PC-9 (cell line): ENCODE measurements around the gene HDDC3. TPM values are rescaled to one million over a fixed set of nuclear protein-coding genes. Genes with fewer than 3 reads are reported as not detected.
A peak's percentile ranks its signal among the peaks of the same experiment; 100 is the strongest.

Experiments
- BruUV-seq: library from RNA; stranded (reverse); fragments of 400-500 nt; replicated peaks from 2 replicates; lab custom pipeline; 2021; lab: Mats Ljungman, UMichigan
- CTCF ChIA-PET: fragments of 300-600 bp; sonication (Branson Sonifier 250); formaldehyde crosslinking; loops from one replicate; lab custom pipeline; 2022; ENCODE audit warnings: antibody characterized with exemption; lab: Charles Lee
- POLR2A ChIA-PET: fragments of 300-600 bp; sonication (Branson Sonifier 250); formaldehyde crosslinking; loops from one replicate; lab custom pipeline; 2022; ENCODE audit warnings: antibody characterized with exemption; ENCODE audit not compliant: unreplicated experiment; lab: Charles Lee
- DNase-seq, 2 experiments: peaks; one replicate each; pipeline versions ENCODE4 v3.0.0 to v3.0.0-alpha.2; 2015 to 2022; ENCODE audit warnings: mixed read lengths in 1 of 2
- H2AFZ ChIP-seq: fragments of 200-600 bp; sonication (generic); 2 replicates; pipeline ENCODE4 v1.8.1; 2017; ENCODE audit warnings: antibody characterized with exemption
- H3F3A ChIP-seq: fragments of 200-600 bp; sonication (generic); 2 replicates; pipeline ENCODE4 v1.8.1; 2017; ENCODE audit warnings: antibody characterized with exemption, mild to moderate bottlenecking, low read depth; ENCODE audit not compliant: insufficient read depth
- H3K27ac ChIP-seq: fragments of 200-600 bp; sonication (generic); 2 replicates; pipeline ENCODE4 v1.6.1; 2016; ENCODE audit warnings: mixed run types
- H3K27me3 ChIP-seq: fragments of 200-600 bp; sonication (generic); 2 replicates; pipeline ENCODE4 v1.6.1; 2016; ENCODE audit warnings: low read depth, mixed run types; ENCODE audit not compliant: insufficient read depth
- H3K36me3 ChIP-seq: fragments of 200-600 bp; sonication (generic); 2 replicates; pipeline ENCODE4 v1.6.1; 2016; ENCODE audit warnings: low read depth, mixed run types
- H3K4me1 ChIP-seq: fragments of 200-600 bp; sonication (generic); replicated peaks from 2 replicates; pipeline ENCODE4 v1.6.1; 2016; ENCODE audit warnings: mixed run types; ENCODE audit not compliant: insufficient read depth
- H3K4me2 ChIP-seq: fragments of 200-600 bp; sonication (generic); 2 replicates; pipeline ENCODE4 v1.6.1; 2017; ENCODE audit warnings: mixed run types
- H3K4me3 ChIP-seq: fragments of 200-600 bp; sonication (generic); 2 replicates; pipeline ENCODE4 v1.6.1; 2016; ENCODE audit warnings: mixed run types
- H3K79me2 ChIP-seq: fragments of 200-600 bp; sonication (generic); 2 replicates; pipeline ENCODE4 v1.6.1; 2017; ENCODE audit warnings: low read depth, mixed run types
- H3K9me2 ChIP-seq: fragments of 200-600 bp; sonication (generic); 2 replicates; pipeline ENCODE4 v1.8.1; 2017; ENCODE audit warnings: mild to moderate bottlenecking; ENCODE audit not compliant: insufficient read depth
- H3K9me3 ChIP-seq: fragments of 200-600 bp; sonication (generic); 2 replicates; pipeline ENCODE4 v1.8.1; 2016; ENCODE audit warnings: low read depth; ENCODE audit not compliant: insufficient read depth
- H4K20me1 ChIP-seq: fragments of 200-600 bp; sonication (generic); 2 replicates; pipeline ENCODE4 v1.8.1; 2017; ENCODE audit not compliant: insufficient read depth
- CTCF ChIP-seq: fragments of 200-600 bp; sonication (generic); conservative IDR thresholded peaks from 2 replicates; pipeline ENCODE4 v1.6.1; 2017; ENCODE audit warnings: mixed run types, antibody characterized with exemption, mild to moderate bottlenecking, moderate library complexity
- EZH2 ChIP-seq: fragments of 200-600 bp; sonication (generic); IDR thresholded peaks from 2 replicates; pipeline ENCODE4 v1.8.0; 2017; ENCODE audit warnings: antibody characterized with exemption, low read depth
- intact Hi-C: fragments of 100-400 bp; cut with micrococcal nuclease; formaldehyde crosslinking; loops from one replicate; pipeline ENCODE4 v1.10.0; 2022; ENCODE audit not compliant: unreplicated experiment
- total RNA-seq: library from RNA; stranded (reverse); gene quantifications from 2 replicates; pipeline ENCODE4 v1.2.3, GENCODE V29; 2021

Gene HDDC3
- total RNA-seq, 1 experiment from 2014 or later: 18.1 TPM

- Histone ChIP-seq H3K27me3 (no peaks in the 10 kb centered on the region), H3K9me2 (no peaks in the 10 kb centered on the region), H3K79me2 (no peaks in the 10 kb centered on the region), H3K4me3 (no peak overlapping the region), H3K27ac (no peak overlapping the region), H3K36me3 (no peaks in the 10 kb centered on the region), H2AFZ (no peak overlapping the region), H3K9me3 (no peaks in the 10 kb centered on the region), H4K20me1 (peaks cover 4% of the 10 kb centered on the region; the same call in 1 of the 2 replicates), H3K4me2 (no peak overlapping the region), H3K4me1 (no peaks in the 10 kb centered on the region), H3F3A (peaks cover 7% of the 10 kb centered on the region; the same call in 1 of the 2 replicates)
- TF ChIP-seq CTCF (peak; percentile 98), EZH2 (no peak)
- intact Hi-C loops: loop anchor here (1.0 kb wide), 4 partner anchors 192 to 742 kb away; no protein-coding TSS in a partner anchor
- ChIA-PET CTCF (interaction anchor here (0.6 to 2.4 kb wide), 8 partner anchors 18 to 743 kb away, joined by 3 to 26 read pairs (median 4); no protein-coding TSS in a partner anchor), POLR2A (no interaction called here)
- peak in 1 of 2 experiments; percentile 66 for DNase-seq
- no TSS peak for BruUV-seq
These were observed 46.7 kb downstream of the HDDC3 start for GRCh38 chr15:90885432-90886290.

GRCh38 chr15:90884719-90885431 is 47.5 kb downstream of the HDDC3 start:
- CTCF ChIA-PET: interaction anchor here (0.9 to 2.4 kb wide), 3 partner anchors 67 to 591 kb away, joined by 3 to 10 read pairs (median 5); no protein-coding TSS in a partner anchor
- POLR2A ChIA-PET: no interaction called here

More at GRCh38 chr15:90884719-90885431, 47.5 kb downstream of the HDDC3 start:
- Histone ChIP-seq H2AFZ (no peak overlapping the region), H3K27ac (no peak overlapping the region), H3K79me2 (no peaks in the 10 kb centered on the region), H3K4me1 (no peaks in the 10 kb centered on the region), H4K20me1 (peaks cover 4% of the 10 kb centered on the region; the same call in 1 of the 2 replicates), H3K9me2 (no peaks in the 10 kb centered on the region), H3K4me3 (no peak overlapping the region), H3K4me2 (no peak overlapping the region), H3F3A (peaks cover 7% of the 10 kb centered on the region; the same call in 1 of the 2 replicates), H3K36me3 (no peaks in the 10 kb centered on the region), H3K27me3 (no peaks in the 10 kb centered on the region), H3K9me3 (no peaks in the 10 kb centered on the region)
- intact Hi-C loops: no loop called here
- no TSS peak for BruUV-seq
- DNase-seq: no peak
- TF ChIP-seq EZH2 (no peak), CTCF (no peak)
